Liver (tissue), 9 donors: ENCODE measurements around the gene RPLP2. TPM values are rescaled to one million over a fixed set of nuclear protein-coding genes. Genes with fewer than 3 reads are reported as not detected.

ENCODE experiments used
- DNase-seq: peaks from one replicate; pipeline ENCODE4 v3.0.0-alpha.2; 2017; ENCODE audit warnings: low spot score
- H3K27ac ChIP-seq, 2 donors: one replicate each; pipeline ENCODE4 v1.7.0; 2013; ENCODE audit warnings: inconsistent platforms in 2 of 2, low read length in 2 of 2, control low read depth in 1 of 2, low read depth in 1 of 2, mild to moderate bottlenecking in 1 of 2
- H3K27me3 ChIP-seq, 4 donors: one replicate each; pipeline versions ENCODE4 v1.6.1 to v1.7.0; 2013; ENCODE audit warnings: low read length in 3 of 4, inconsistent platforms in 1 of 4, mild to moderate bottlenecking in 1 of 4, moderate library complexity in 1 of 4; ENCODE audit not compliant: control insufficient read depth in 4 of 4, insufficient read depth in 4 of 4
- H3K36me3 ChIP-seq, 4 donors: one replicate each; pipeline versions ENCODE4 v1.6.1 to v1.7.0; 2013; ENCODE audit warnings: low read length in 3 of 4, mild to moderate bottlenecking in 3 of 4, low read depth in 1 of 4, moderate library complexity in 1 of 4; ENCODE audit not compliant: control insufficient read depth in 4 of 4, insufficient read depth in 3 of 4
- H3K4me1 ChIP-seq, 4 donors: one replicate each; pipeline versions ENCODE4 v1.6.1 to v1.7.0; 2013; ENCODE audit warnings: low read length in 3 of 4, mild to moderate bottlenecking in 3 of 4, moderate library complexity in 1 of 4; ENCODE audit not compliant: control insufficient read depth in 4 of 4, insufficient read depth in 4 of 4
- H3K4me3 ChIP-seq, 3 donors: one replicate each; pipeline versions ENCODE4 v1.6.1 to v1.7.0; 2013; ENCODE audit warnings: low read length in 3 of 3, control low read depth in 1 of 3, low read depth in 1 of 3, mild to moderate bottlenecking in 1 of 3
- H3K9ac ChIP-seq, 2 donors: one replicate each; pipeline ENCODE4 v1.7.0; 2013; ENCODE audit warnings: low read length in 2 of 2, mild to moderate bottlenecking in 2 of 2, moderate library complexity in 2 of 2, control low read depth in 1 of 2, low read depth in 1 of 2
- H3K9me3 ChIP-seq, 4 donors: one replicate each; pipeline versions ENCODE4 v1.6.1 to v1.7.0; 2013; ENCODE audit warnings: low read length in 3 of 4; ENCODE audit not compliant: control insufficient read depth in 4 of 4
- ATF3 ChIP-seq: IDR thresholded peaks from 2 replicates; pipeline ENCODE4 v1.6.1; 2016; ENCODE audit warnings: antibody characterized with exemption
- CTCF ChIP-seq: fragments of 150-350 bp; IDR thresholded peaks from 2 replicates; pipeline ENCODE4 v1.5.1; 2017; ENCODE audit warnings: improper control_type of control experiment, low read depth, low read length; ENCODE audit not compliant: missing input control
- EGR1 ChIP-seq, 2 donors: IDR thresholded peaks; 2 replicates each; pipeline ENCODE4 v1.6.1; 2016 to 2018; ENCODE audit warnings: antibody characterized with exemption in 2 of 2, low read depth in 2 of 2
- FOXA1 ChIP-seq: IDR thresholded peaks from 2 replicates; pipeline ENCODE4 v1.6.1; 2016; ENCODE audit warnings: antibody characterized with exemption
- FOXA2 ChIP-seq: IDR thresholded peaks from 2 replicates; pipeline ENCODE4 v1.6.1; 2016; ENCODE audit warnings: antibody characterized with exemption
- GABPA ChIP-seq, 2 donors: IDR thresholded peaks in 1 of 2; conservative IDR thresholded peaks in 1 of 2; 2 replicates each; pipeline ENCODE4 v1.6.1; 2016; ENCODE audit warnings: antibody characterized with exemption in 2 of 2, mild to moderate bottlenecking in 1 of 2, moderate library complexity in 1 of 2
- NR2F2 ChIP-seq: IDR thresholded peaks from 2 replicates; pipeline ENCODE4 v1.6.1; 2016; ENCODE audit warnings: antibody characterized with exemption
- RAD21 ChIP-seq, 2 donors: IDR thresholded peaks; 2 replicates each; pipeline ENCODE4 v1.6.1; 2016; ENCODE audit warnings: antibody characterized with exemption in 2 of 2, mild to moderate bottlenecking in 2 of 2
- REST ChIP-seq: IDR thresholded peaks from 2 replicates; pipeline ENCODE4 v1.6.1; 2016; ENCODE audit warnings: antibody characterized with exemption, mild to moderate bottlenecking
- RXRA ChIP-seq, 2 donors: IDR thresholded peaks; 2 replicates each; pipeline ENCODE4 v1.6.1; 2017 to 2018; ENCODE audit warnings: antibody characterized with exemption in 2 of 2, mild to moderate bottlenecking in 1 of 2
- SP1 ChIP-seq: IDR thresholded peaks from 2 replicates; pipeline ENCODE4 v1.6.1; 2018; ENCODE audit warnings: antibody characterized with exemption, mild to moderate bottlenecking
- YY1 ChIP-seq: IDR thresholded peaks from 2 replicates; pipeline ENCODE4 v1.6.1; 2016; ENCODE audit warnings: antibody characterized with exemption, mild to moderate bottlenecking
- WGBS: extraction: QIAGEN DNeasy Blood & Tissue Kit; methylation state at CpG from one replicate; pipeline ENCODE4 v1.1.7; 2013; 5-methylcytosine and 5-hydroxymethylcytosine counted together
- polyA plus RNA-seq, 2 donors: library from polyadenylated mRNA; stranded (reverse) in 1 of 2; unstranded in 1 of 2; fragments of 200-250 nt in 1 of 2; fragments of >200 nt in 1 of 2; fragmentation: Nextera tagmentation in 1 of 2; extraction: Ambion mirVana in 1 of 2; gene quantifications; one replicate each; pipeline versions ENCODE4 v1.2.1 to v1.2.3, GENCODE V29; 2013 to 2015
- total RNA-seq, 2 donors: library from RNA; depleted of rRNA; stranded (reverse); fragments of >200 nt; gene quantifications; one replicate each; pipeline ENCODE4 v1.2.3, GENCODE V29; 2014
- TF ChIP-seq, protein P1 (sequence below): IDR thresholded peaks from 2 replicates; pipeline ENCODE4 v1.6.1; 2016; ENCODE audit warnings: antibody characterized with exemption
- TF ChIP-seq, protein P2 (sequence below): IDR thresholded peaks from 2 replicates; pipeline ENCODE4 v1.6.1; 2016; ENCODE audit warnings: antibody characterized with exemption
- donor health status: healthy.
- donor health status: healthy.
- donor health status: healthy.
- donor health status: healthy.
- donor health status: healthy.

Gene RPLP2
- total and polyA plus RNA-seq, 4 donors: 59.8 to 476 (median 285) TPM

DNA sequence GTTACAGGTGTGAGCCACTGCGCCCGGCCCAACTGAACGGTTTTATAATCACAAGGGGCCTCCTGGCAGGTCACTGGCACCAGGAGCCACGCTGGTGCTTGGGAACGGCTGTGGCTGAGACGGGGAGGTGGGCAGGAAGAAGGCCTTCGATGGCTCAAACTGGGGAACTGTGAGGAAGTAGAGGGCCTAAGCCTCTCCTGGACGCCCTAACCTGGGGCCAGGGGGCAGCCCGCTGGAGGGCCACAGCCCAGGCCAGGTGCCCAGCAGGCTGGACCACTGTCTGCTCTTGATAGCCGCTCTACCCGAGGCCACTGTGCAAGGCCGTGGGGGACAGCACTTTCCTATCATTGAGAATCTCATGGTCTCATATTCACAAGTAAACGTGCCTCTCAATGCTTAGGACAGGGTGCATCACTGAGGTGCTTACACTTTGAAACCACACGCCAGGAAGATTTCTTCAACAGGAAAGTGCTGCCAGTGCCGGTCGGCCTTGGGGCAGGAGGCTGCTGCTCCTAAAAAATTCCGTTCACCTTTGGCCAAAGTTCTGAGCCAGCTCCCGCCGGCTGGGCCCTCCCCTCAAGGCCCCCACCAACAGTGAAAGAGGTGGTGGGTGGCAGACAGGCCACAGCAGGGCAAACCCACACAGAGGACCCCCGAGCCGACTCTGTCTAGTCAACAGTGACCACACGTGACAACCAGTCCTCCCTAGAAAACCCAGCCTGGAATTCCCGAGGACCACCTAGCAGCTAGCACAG is 39.7 kb upstream of the RPLP2 start:
- WGBS: 91% methylated on average over 23 of the region's 23 CpGs
- Histone ChIP-seq H3K27me3 (no peaks in the 10 kb centered on the region), H3K9me3 (no peaks in the 10 kb centered on the region), H3K4me1 (no peaks in the 10 kb centered on the region), H3K9ac (no peak overlapping the region), H3K27ac (no peak overlapping the region), H3K4me3 (no peak overlapping the region), H3K36me3 (peaks cover 9 to 39% (median 16%) of the 10 kb centered on the region in 4 donors)
- DNase-seq: no peak
- TF ChIP-seq, protein P1, sequence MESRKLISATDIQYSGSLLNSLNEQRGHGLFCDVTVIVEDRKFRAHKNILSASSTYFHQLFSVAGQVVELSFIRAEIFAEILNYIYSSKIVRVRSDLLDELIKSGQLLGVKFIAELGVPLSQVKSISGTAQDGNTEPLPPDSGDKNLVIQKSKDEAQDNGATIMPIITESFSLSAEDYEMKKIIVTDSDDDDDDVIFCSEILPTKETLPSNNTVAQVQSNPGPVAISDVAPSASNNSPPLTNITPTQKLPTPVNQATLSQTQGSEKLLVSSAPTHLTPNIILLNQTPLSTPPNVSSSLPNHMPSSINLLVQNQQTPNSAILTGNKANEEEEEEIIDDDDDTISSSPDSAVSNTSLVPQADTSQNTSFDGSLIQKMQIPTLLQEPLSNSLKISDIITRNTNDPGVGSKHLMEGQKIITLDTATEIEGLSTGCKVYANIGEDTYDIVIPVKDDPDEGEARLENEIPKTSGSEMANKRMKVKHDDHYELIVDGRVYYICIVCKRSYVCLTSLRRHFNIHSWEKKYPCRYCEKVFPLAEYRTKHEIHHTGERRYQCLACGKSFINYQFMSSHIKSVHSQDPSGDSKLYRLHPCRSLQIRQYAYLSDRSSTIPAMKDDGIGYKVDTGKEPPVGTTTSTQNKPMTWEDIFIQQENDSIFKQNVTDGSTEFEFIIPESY: no peak
- TF ChIP-seq SP1 (no peak), RAD21 (IDR thresholded peaks at IDR 0.05) (no peak), YY1 (no peak), ATF3 (no peak), EGR1 (IDR thresholded peaks at IDR 0.05; ENCODE audit: low read depth in 2 of 2) (no peak), FOXA1 (no peak), NR2F2 (no peak), FOXA2 (no peak), CTCF (no peak), REST (no peak), GABPA (IDR thresholded peaks at IDR 0.05 in 1 of 2, conservative IDR thresholded peaks at IDR 0.05 in 1 of 2) (no peak), RXRA (IDR thresholded peaks at IDR 0.05) (no peak)
- TF ChIP-seq, protein P2, sequence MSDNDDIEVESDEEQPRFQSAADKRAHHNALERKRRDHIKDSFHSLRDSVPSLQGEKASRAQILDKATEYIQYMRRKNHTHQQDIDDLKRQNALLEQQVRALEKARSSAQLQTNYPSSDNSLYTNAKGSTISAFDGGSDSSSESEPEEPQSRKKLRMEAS: no peak
